ENCODE data around the gene CLASRP.

The CLASRP gene

GRCh38 chr19:45082170-45082569 is 43.3 kb downstream of the CLASRP start:
- TF ChIP-seq, protein P1, sequence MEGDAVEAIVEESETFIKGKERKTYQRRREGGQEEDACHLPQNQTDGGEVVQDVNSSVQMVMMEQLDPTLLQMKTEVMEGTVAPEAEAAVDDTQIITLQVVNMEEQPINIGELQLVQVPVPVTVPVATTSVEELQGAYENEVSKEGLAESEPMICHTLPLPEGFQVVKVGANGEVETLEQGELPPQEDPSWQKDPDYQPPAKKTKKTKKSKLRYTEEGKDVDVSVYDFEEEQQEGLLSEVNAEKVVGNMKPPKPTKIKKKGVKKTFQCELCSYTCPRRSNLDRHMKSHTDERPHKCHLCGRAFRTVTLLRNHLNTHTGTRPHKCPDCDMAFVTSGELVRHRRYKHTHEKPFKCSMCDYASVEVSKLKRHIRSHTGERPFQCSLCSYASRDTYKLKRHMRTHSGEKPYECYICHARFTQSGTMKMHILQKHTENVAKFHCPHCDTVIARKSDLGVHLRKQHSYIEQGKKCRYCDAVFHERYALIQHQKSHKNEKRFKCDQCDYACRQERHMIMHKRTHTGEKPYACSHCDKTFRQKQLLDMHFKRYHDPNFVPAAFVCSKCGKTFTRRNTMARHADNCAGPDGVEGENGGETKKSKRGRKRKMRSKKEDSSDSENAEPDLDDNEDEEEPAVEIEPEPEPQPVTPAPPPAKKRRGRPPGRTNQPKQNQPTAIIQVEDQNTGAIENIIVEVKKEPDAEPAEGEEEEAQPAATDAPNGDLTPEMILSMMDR (IDR thresholded peaks at IDR 0.05; ENCODE audit: poor library complexity, severe bottlenecking): no peak
- H3K4me1 ChIP-seq (ENCODE audit: insufficient read depth, poor library complexity, severe bottlenecking): no peaks in the 10 kb centered on the region
- ATAC-seq (ENCODE audit: low read depth) (no peak), DNase-seq (ENCODE audit: low spot score) (no peak)
- H3K4me3 ChIP-seq (ENCODE audit: severe bottlenecking): no peak overlapping the region
- H3K9me3 ChIP-seq (ENCODE audit: severe bottlenecking): no peaks in the 10 kb centered on the region
- peaks cover 44% of the 10 kb centered on the region for H3K36me3 ChIP-seq (ENCODE audit: low read depth)
- no peak overlapping the region for H3K27ac ChIP-seq (ENCODE audit: poor library complexity, severe bottlenecking)
- H3K27me3 ChIP-seq (ENCODE audit: insufficient read depth, poor library complexity, severe bottlenecking): no peaks in the 10 kb centered on the region

GRCh38 chr19:45086480-45086879 is 47.6 kb downstream of the CLASRP start:
- TF ChIP-seq, protein P1 (IDR thresholded peaks at IDR 0.05; ENCODE audit: poor library complexity, severe bottlenecking): no peak
- no peak overlapping the region for H3K4me3 ChIP-seq (ENCODE audit: severe bottlenecking)
- H3K36me3 ChIP-seq (ENCODE audit: low read depth): peaks cover 55% of the 10 kb centered on the region

DNA sequence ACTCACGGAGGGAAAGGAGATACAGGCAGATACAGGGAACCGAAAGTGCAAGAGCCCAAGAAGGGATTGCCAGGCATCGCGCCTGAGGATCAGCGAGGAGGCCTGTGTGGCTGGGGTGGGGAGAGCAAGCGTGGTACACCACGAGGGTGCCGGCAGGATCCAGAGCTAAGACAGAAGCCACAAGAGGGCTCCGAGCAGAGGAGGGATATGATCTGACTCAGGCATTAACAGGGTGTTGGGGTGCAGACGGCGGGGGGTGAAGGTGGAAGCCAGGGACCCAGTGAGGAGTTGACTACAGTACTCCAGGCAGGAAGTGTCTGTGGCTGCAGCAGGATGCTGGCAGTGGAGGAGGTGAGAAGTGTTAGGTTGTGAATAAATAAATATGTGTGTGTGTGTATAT is 48.7 kb downstream of the CLASRP start:
- Histone ChIP-seq H3K4me3 (ENCODE audit: severe bottlenecking) (no peak overlapping the region), H3K9me3 (ENCODE audit: severe bottlenecking) (no peaks in the 10 kb centered on the region), H3K27me3 (ENCODE audit: insufficient read depth, poor library complexity, severe bottlenecking) (no peaks in the 10 kb centered on the region), H3K27ac (ENCODE audit: poor library complexity, severe bottlenecking) (no peak overlapping the region), H3K36me3 (ENCODE audit: low read depth) (peaks cover 45% of the 10 kb centered on the region), H3K4me1 (ENCODE audit: insufficient read depth, poor library complexity, severe bottlenecking) (no peaks in the 10 kb centered on the region)
- no peak for DNase-seq (ENCODE audit: low spot score)
- no peak for ATAC-seq (ENCODE audit: low read depth)
- TF ChIP-seq, protein P1 (IDR thresholded peaks at IDR 0.05; ENCODE audit: poor library complexity, severe bottlenecking): no peak

More at GRCh38 chr19:45086480-45086879, 47.6 kb downstream of the CLASRP start:
- DNase-seq (ENCODE audit: low spot score) (no peak), ATAC-seq (ENCODE audit: low read depth) (no peak)
- H3K27ac ChIP-seq (ENCODE audit: poor library complexity, severe bottlenecking): no peak overlapping the region
- no peaks in the 10 kb centered on the region for H3K9me3 ChIP-seq (ENCODE audit: severe bottlenecking)
- H3K27me3 ChIP-seq (ENCODE audit: insufficient read depth, poor library complexity, severe bottlenecking): no peaks in the 10 kb centered on the region
- no peaks in the 10 kb centered on the region for H3K4me1 ChIP-seq (ENCODE audit: insufficient read depth, poor library complexity, severe bottlenecking)

- Histone ChIP-seq H3K9me3 (ENCODE audit: severe bottlenecking) (no peaks in the 10 kb centered on the region), H3K4me3 (ENCODE audit: severe bottlenecking) (no peak overlapping the region), H3K27ac (ENCODE audit: poor library complexity, severe bottlenecking) (no peak overlapping the region), H3K4me1 (ENCODE audit: insufficient read depth, poor library complexity, severe bottlenecking) (no peaks in the 10 kb centered on the region), H3K27me3 (ENCODE audit: insufficient read depth, poor library complexity, severe bottlenecking) (no peaks in the 10 kb centered on the region), H3K36me3 (ENCODE audit: low read depth) (peaks cover 31% of the 10 kb centered on the region)
- TF ChIP-seq, protein P1 (IDR thresholded peaks at IDR 0.05; ENCODE audit: poor library complexity, severe bottlenecking): no peak
- ATAC-seq (ENCODE audit: low read depth) (no peak), DNase-seq (ENCODE audit: low spot score) (no peak)
Observed at GRCh38 chr19:45090034-45090433, 51.2 kb downstream of the CLASRP start.

GRCh38 chr19:45090606-45091005 is 51.8 kb downstream of the CLASRP start:
- Histone ChIP-seq H3K9me3 (ENCODE audit: severe bottlenecking) (no peaks in the 10 kb centered on the region), H3K27ac (ENCODE audit: poor library complexity, severe bottlenecking) (peak overlapping the region; percentile 69), H3K36me3 (ENCODE audit: low read depth) (peaks cover 27% of the 10 kb centered on the region), H3K27me3 (ENCODE audit: insufficient read depth, poor library complexity, severe bottlenecking) (no peaks in the 10 kb centered on the region), H3K4me3 (ENCODE audit: severe bottlenecking) (peak overlapping the region; percentile 59), H3K4me1 (ENCODE audit: insufficient read depth, poor library complexity, severe bottlenecking) (no peaks in the 10 kb centered on the region)
- TF ChIP-seq, protein P1 (IDR thresholded peaks at IDR 0.05; ENCODE audit: poor library complexity, severe bottlenecking): no peak
- no peak for DNase-seq (ENCODE audit: low spot score)
- no peak for ATAC-seq (ENCODE audit: low read depth)
